OCI-LY7 (cell line): ENCODE data around the gene IGSF22. TPM values are rescaled to one million over a fixed set of nuclear protein-coding genes. Genes with fewer than 3 reads are reported as not detected.

Experiments
- BruUV-seq: library from RNA; stranded (reverse); fragments of 400-500 nt; replicated peaks from 2 replicates; lab custom pipeline; 2021; lab: Mats Ljungman, UMichigan
- CTCF ChIA-PET: fragments of 300-600 bp; sonication (Branson Sonifier 250); formaldehyde crosslinking; loops from one replicate; lab custom pipeline; 2022; ENCODE audit warnings: antibody characterized with exemption; ENCODE audit not compliant: unreplicated experiment; lab: Charles Lee
- POLR2A ChIA-PET: fragments of 300-600 bp; sonication (Branson Sonifier 250); formaldehyde crosslinking; loops from one replicate; lab custom pipeline; 2022; ENCODE audit warnings: antibody characterized with exemption; lab: Charles Lee
- DNase-seq: peaks from one replicate; pipeline ENCODE4 v3.0.0-alpha.2; 2015; ENCODE audit warnings: low spot score
- H2AFZ ChIP-seq: fragments of 200-600 bp; sonication (generic), shearing (Covaris generic); 2 replicates; pipeline ENCODE4 v1.6.1; 2014; ENCODE audit warnings: mild to moderate bottlenecking, antibody characterized with exemption, low read length, moderate library complexity
- H3K27ac ChIP-seq: fragments of 200-600 bp; sonication (generic); 2 replicates; pipeline ENCODE4 v1.5.1; 2014; ENCODE audit warnings: mixed run types, low read depth, mild to moderate bottlenecking, moderate library complexity, low read length, inconsistent platforms; ENCODE audit not compliant: poor library complexity, severe bottlenecking
- H3K36me3 ChIP-seq: fragments of 200-600 bp; sonication (generic); 2 replicates; pipeline ENCODE4 v1.6.1; 2014; ENCODE audit warnings: mild to moderate bottlenecking, antibody characterized with exemption, low read length, moderate library complexity, mixed read lengths; ENCODE audit not compliant: insufficient read depth
- H3K4me1 ChIP-seq: fragments of 200-600 bp; sonication (generic); 2 replicates; pipeline ENCODE4 v1.5.1; 2014; ENCODE audit warnings: mild to moderate bottlenecking, low read length; ENCODE audit not compliant: insufficient read depth, poor library complexity, severe bottlenecking
- H3K4me2 ChIP-seq: fragments of 200-600 bp; sonication (generic); 2 replicates; pipeline ENCODE4 v1.6.1; 2014; ENCODE audit warnings: mild to moderate bottlenecking, low read length
- H3K4me3 ChIP-seq: fragments of 200-600 bp; sonication (generic); 2 replicates; pipeline ENCODE4 v1.5.1; 2014; ENCODE audit warnings: mild to moderate bottlenecking, low read depth, low read length; ENCODE audit not compliant: poor library complexity, severe bottlenecking
- H3K79me2 ChIP-seq: fragments of 200-600 bp; sonication (generic); 2 replicates; pipeline ENCODE4 v1.6.1; 2016; ENCODE audit warnings: low read depth, mild to moderate bottlenecking, low read length, moderate library complexity, mixed read lengths; ENCODE audit not compliant: insufficient read depth
- H3K9me2 ChIP-seq: fragments of 200-600 bp; sonication (generic); 2 replicates; pipeline ENCODE4 v1.6.1; 2016; ENCODE audit warnings: mild to moderate bottlenecking, low read length, mixed read lengths; ENCODE audit not compliant: insufficient read depth
- H3K9me3 ChIP-seq: fragments of 200-600 bp; sonication (generic); 2 replicates; pipeline ENCODE4 v1.6.1; 2014; ENCODE audit warnings: mild to moderate bottlenecking, mixed run types, low read length, mixed read lengths
- H4K20me1 ChIP-seq: fragments of 200-600 bp; sonication (generic); 2 replicates; pipeline ENCODE4 v1.6.1; 2014; ENCODE audit warnings: mild to moderate bottlenecking, antibody characterized with exemption, low read length, moderate library complexity, mixed read lengths; ENCODE audit not compliant: insufficient read depth
- EZH2phosphoT487 ChIP-seq: fragments of 200-600 bp; sonication (generic); IDR thresholded peaks from 2 replicates; pipeline ENCODE4 v1.6.1; 2018; ENCODE audit warnings: low read depth, borderline replicate concordance, mild to moderate bottlenecking, mixed run types, antibody characterized with exemption, low read length, moderate library complexity, mixed read lengths
- intact Hi-C: fragments of 100-400 bp; cut with micrococcal nuclease; formaldehyde crosslinking; loops from one replicate; pipeline ENCODE4 v1.10.0; 2022; ENCODE audit not compliant: unreplicated experiment
- total RNA-seq, 2 experiments: library from RNA; depleted of rRNA in 1 of 2; stranded (reverse); fragments of >200 nt in 1 of 2; shearing (Covaris generic) in 1 of 2; gene quantifications; 2 replicates each; pipeline ENCODE4 v1.2.3, GENCODE V29; 2014 to 2022
- TF ChIP-seq, protein P1 (sequence below): fragments of 200-600 bp; sonication (generic); conservative IDR thresholded peaks from 2 replicates; pipeline ENCODE4 v1.5.1; 2014; ENCODE audit warnings: mild to moderate bottlenecking, antibody characterized with exemption, low read length, moderate library complexity, mixed read lengths

IGSF22 gene
- total RNA-seq, 2 experiments from 2014 or later, result not detected

DNA sequence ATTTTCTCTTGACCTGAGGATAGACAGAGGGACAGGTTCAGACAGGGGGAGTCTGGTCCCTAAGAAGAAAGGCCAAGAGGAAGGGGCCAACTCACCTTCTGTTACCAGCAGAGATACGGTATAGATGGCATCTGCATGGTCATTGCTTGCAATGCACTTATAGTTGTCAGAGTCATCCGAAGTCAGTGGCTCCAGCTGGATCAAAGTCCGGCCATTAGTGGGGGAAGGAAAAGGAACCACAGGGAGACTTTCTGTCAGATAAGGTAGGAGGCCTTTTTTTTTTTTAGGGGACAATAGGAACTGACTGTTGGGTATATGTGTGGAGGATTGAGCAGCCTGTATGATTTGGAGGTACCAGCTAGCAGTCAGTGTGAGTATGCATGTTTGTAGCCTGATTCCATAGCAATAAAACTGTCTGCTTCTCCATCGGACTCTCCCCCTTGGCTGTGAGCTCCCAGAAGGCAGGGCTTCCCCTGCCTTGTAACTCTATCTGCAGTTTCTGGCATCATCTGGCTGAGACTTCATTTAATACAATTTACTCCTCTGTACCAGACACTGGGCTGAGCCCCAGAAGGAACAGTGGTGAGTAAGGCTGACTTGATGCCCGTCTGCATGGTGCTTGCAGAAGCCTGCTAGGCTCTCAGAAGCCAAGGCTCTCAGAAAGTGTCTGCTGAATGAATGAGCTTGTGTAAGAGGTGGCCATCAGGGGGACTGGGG lies 5.7 kb downstream of the IGSF22 start:
- Histone ChIP-seq H3K4me1 (no peaks in the 10 kb centered on the region), H3K36me3 (no peaks in the 10 kb centered on the region), H3K4me3 (no peak overlapping the region), H2AFZ (no peak overlapping the region), H4K20me1 (no peaks in the 10 kb centered on the region), H3K79me2 (no peaks in the 10 kb centered on the region), H3K4me2 (no peak overlapping the region), H3K9me3 (no peaks in the 10 kb centered on the region), H3K9me2 (no peaks in the 10 kb centered on the region), H3K27ac (no peak overlapping the region)
- ChIA-PET CTCF (interaction anchor here (1.3 kb wide), 1 partner anchor 11 kb away, joined by 4 read pairs; no protein-coding TSS in a partner anchor), POLR2A (no interaction called here)
- intact Hi-C loops, result no loop called here
- TF ChIP-seq, protein P1, sequence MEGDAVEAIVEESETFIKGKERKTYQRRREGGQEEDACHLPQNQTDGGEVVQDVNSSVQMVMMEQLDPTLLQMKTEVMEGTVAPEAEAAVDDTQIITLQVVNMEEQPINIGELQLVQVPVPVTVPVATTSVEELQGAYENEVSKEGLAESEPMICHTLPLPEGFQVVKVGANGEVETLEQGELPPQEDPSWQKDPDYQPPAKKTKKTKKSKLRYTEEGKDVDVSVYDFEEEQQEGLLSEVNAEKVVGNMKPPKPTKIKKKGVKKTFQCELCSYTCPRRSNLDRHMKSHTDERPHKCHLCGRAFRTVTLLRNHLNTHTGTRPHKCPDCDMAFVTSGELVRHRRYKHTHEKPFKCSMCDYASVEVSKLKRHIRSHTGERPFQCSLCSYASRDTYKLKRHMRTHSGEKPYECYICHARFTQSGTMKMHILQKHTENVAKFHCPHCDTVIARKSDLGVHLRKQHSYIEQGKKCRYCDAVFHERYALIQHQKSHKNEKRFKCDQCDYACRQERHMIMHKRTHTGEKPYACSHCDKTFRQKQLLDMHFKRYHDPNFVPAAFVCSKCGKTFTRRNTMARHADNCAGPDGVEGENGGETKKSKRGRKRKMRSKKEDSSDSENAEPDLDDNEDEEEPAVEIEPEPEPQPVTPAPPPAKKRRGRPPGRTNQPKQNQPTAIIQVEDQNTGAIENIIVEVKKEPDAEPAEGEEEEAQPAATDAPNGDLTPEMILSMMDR, result no peak
- TF ChIP-seq EZH2phosphoT487, result no peak
- BruUV-seq, result no TSS peak
- no peak for DNase-seq

DNA sequence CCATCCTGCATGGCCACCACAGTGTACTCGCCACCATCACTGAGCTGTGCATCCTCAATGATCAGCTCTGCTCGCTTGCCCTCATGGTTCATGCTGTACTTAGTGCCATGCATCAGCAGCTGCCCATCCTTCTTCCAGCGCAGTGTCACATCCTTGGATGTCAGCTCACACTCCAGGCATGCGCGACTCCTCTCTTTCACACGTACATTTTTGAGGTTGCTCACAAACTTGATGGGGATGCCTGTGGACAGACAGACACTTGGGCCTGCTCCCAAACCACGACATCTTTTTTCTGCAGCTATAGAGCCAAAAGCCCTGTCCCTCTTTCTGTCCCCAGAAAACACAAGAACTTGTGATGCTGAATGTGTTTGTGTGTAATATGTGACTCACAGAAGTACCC lies 10.5 kb downstream of the IGSF22 start:
- Histone ChIP-seq H4K20me1 (no peaks in the 10 kb centered on the region), H3K4me2 (no peak overlapping the region), H3K79me2 (no peaks in the 10 kb centered on the region), H2AFZ (no peak overlapping the region), H3K27ac (no peak overlapping the region), H3K36me3 (no peaks in the 10 kb centered on the region), H3K4me1 (no peaks in the 10 kb centered on the region), H3K9me2 (no peaks in the 10 kb centered on the region), H3K4me3 (no peak overlapping the region), H3K9me3 (no peaks in the 10 kb centered on the region)
- TF ChIP-seq, protein P1, result no peak
- TF ChIP-seq EZH2phosphoT487, result no peak
- no TSS peak for BruUV-seq
- POLR2A ChIA-PET, result no interaction called here
- DNase-seq, result no peak
- intact Hi-C loops, result no loop called here
- CTCF ChIA-PET, result interaction anchor here (1.1 kb wide), 1 partner anchor 16 kb away, joined by 4 read pairs; no protein-coding TSS in a partner anchor

DNA sequence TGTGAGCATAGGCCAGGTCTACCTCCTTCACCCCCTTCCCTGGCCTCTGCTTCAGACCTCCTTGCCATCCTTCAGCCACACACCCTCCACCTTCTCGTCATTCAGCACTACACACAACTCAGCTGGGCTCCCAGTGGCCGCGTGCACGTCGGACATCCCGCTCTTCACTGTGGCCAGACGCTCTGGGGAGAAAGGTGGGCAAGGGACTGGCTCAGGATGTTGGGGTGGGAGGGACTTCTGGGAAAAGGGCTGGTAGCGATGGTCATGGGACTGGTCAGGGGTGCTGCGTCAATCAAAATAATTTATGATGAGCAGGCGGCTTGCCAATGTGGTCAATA lies 11.6 kb downstream of the IGSF22 start:
- CTCF ChIA-PET, result interaction anchor here (0.5 kb wide), 1 partner anchor 48 kb away, joined by 3 read pairs; no protein-coding TSS in a partner anchor

More for the DNA sequence above, 11.6 kb downstream of the IGSF22 start:
- Histone ChIP-seq H3K4me1 (no peaks in the 10 kb centered on the region), H3K9me3 (no peaks in the 10 kb centered on the region), H4K20me1 (no peaks in the 10 kb centered on the region), H3K27ac (no peak overlapping the region), H2AFZ (no peak overlapping the region), H3K4me2 (no peak overlapping the region), H3K36me3 (no peaks in the 10 kb centered on the region), H3K4me3 (no peak overlapping the region), H3K79me2 (no peaks in the 10 kb centered on the region), H3K9me2 (no peaks in the 10 kb centered on the region)
- POLR2A ChIA-PET, result no interaction called here
- intact Hi-C loops, result no loop called here
- DNase-seq, result no peak
- no peak for TF ChIP-seq EZH2phosphoT487
- TF ChIP-seq, protein P1, result no peak
- no TSS peak for BruUV-seq
